GM21717 (cell line): ENCODE results near the gene LINGO3.

Experiments used
- ATAC-seq: cut with Tn5 transposase; IDR thresholded peaks from one replicate; pipeline ENCODE4 v1.9.1; 2021; ENCODE audit warnings: mild to moderate bottlenecking, moderate library complexity; ENCODE audit not compliant: unreplicated experiment

LINGO3 gene

GRCh38 chr19:2340496-2341243 lies 32.7 kb upstream of the LINGO3 start:
- ATAC-seq, result no peak

GRCh38 chr19:2339644-2340310 lies 31.8 kb upstream of the LINGO3 start:
- no peak for ATAC-seq

DNA sequence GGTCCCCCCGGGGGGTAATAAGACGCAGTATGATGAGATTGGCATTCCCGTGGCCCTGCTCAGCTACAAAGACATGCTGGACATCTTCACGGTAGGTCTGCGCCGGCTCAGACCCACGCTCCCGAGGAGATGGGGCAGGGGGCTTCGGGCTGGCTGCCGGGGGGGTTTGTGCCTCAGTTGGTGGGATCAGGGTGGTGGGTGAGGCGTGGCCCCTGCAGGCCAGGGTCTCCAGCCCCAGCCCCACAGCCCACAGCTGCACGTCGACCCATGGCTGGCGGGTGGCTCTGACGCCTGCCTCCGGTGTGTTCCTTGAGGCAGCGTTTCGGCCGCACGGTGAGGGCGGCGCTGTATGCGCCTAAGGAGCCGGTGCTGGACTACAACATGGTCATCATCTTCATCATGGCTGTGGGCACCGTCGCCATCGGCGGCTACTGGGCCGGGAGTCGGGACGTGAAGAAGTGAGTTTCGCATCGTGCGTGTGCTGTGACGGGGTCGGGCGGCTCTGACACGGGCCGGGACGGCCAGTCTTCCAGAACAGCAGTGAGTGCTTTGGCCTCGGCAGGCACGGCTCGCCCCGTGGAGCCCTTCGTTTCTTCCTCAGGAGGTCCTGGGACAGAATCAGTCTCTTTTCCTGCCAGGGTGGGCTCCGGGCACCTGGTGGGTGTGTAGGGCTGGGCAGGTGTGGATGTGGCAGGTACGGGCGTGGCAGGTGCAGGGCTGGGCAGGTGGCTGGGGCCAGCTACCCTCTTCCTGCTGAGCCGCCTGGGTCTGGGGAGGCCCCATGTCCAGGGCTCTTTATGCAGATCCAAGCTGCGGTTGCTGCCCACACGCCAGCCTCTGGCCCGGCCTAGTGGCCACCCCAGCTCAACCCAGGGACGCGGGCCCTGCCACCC lies 31.0 kb upstream of the LINGO3 start:
- ATAC-seq, result no peak

- no peak for ATAC-seq
Observed at GRCh38 chr19:2338055-2338615, 30.2 kb upstream of the LINGO3 start.

DNA sequence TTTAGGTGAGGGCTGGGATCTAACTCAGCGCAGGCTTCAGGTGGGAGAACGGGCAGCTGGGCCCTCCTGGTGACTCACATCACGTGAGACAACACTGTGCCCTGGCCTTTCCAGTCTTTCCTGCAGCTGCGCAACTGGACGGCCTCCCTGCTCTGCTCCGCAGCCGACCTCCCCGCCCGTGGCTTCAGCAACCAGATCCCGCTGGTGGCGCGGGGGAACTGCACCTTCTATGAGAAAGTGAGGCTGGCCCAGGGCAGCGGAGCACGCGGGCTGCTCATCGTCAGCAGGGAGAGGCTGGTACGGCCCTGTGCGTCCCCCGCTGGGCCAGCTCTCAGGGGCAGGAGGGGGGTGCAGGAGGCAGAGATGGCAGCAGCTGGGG lies 29.4 kb upstream of the LINGO3 start:
- no peak for ATAC-seq

GRCh38 chr19:2336528-2337328 lies 28.8 kb upstream of the LINGO3 start:
- ATAC-seq, result no peak

- no peak for ATAC-seq
Observed at GRCh38 chr19:2335848-2336247, 27.9 kb upstream of the LINGO3 start.

- ATAC-seq, result no peak
Observed at GRCh38 chr19:2334986-2335846, 27.3 kb upstream of the LINGO3 start.

DNA sequence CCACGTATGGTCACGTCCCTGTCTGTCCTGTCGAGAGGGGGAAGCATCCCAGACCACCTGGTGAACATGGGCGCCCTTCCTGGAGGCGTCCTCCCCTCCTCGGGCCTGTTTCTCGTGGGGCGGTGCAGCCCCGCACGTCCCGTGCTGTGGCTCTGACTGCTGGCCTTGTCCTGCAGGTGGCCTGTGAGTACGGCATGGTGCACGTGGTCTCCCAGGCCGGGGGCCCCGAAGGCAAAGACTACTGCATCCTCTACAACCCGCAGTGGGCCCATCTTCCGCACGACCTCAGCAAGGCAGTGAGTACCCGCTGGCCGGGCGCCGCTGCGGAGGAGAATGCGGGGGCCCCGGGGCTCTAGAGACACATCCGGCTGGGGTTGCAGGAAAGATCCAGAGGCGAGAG lies 26.5 kb upstream of the LINGO3 start:
- no peak for ATAC-seq

- ATAC-seq, result no peak
Observed at GRCh38 chr19:2333807-2334211, 25.9 kb upstream of the LINGO3 start.

DNA sequence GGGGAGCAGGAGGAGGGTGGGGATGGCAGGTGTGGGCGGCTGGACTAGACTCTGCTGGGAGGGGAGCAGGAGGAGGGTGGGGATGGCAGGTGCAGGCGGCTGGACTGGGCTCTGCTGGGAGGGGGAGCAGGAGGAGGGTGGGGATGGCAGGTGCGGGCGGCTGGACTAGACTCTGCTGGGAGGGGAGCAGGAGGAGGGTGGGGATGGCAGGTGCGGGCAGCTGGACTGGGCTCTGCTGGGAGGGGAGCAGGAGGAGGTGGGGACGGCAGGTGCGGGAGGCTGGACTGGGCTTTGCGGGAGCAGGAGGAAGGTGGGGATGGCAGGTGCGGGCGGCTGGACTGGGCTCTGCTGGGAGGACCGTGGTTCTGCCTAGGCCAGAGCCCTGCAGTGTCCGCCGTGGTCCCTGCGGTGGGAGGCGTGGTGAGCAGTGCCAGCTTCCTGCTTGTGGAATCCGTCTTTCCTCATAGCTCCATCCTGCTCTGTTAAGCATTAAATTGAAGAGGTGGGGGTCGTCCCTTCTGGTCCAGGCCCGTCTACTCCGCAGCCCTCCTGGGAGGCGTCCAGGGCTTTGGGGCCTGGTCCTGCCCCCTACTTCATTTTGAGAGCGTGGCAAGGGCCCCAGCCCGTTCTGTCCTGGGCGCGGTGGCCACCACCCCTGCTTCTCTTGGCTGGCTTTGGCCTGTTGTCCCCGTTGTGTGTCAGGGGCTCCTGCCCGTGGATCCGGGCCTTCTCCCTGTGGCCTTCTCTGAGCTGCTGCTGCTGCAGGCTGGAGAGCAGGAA lies 25.3 kb upstream of the LINGO3 start:
- ATAC-seq, result no peak

- ATAC-seq, result no peak
Observed at GRCh38 chr19:2332341-2333026, 24.5 kb upstream of the LINGO3 start.

GRCh38 chr19:2331601-2332246 lies 23.8 kb upstream of the LINGO3 start:
- no peak for ATAC-seq

DNA sequence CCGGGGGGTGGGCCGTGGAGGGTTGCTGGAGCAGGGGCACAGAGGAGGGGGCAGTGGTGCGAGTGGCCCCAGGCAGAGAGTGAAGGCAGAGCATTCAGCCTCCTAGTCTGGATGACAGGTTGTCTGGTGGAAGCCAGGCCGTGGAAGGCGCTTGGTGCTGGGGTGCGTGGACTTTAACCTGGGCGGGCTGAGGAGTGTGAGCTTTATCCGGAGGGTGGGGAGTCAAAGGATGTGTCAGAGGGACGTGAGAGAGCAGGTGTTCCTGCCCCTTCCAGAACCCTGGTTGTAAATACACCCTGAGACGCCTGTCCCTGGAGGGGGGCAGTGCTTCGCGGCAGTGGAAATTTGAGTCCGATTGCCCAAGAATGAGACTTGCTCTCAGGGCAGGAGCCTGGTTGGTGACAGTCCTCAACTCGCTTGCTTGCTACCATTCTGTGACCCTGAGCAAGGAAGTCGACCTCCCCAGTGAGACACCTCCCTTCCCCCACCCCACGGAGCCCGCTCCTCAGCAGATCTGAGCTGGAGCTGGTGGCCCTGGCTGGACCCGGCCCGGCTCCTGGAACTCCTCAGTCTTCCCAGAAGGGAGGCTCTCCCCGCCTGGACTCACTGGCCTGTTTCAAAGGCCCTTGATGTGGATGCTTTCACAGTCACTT lies 22.8 kb upstream of the LINGO3 start:
- ATAC-seq, result no peak

GRCh38 chr19:2330255-2330631 lies 22.3 kb upstream of the LINGO3 start:
- ATAC-seq, result no peak

GRCh38 chr19:2329501-2329916 lies 21.6 kb upstream of the LINGO3 start:
- ATAC-seq, result no peak

GRCh38 chr19:2329149-2329478 lies 21.2 kb upstream of the LINGO3 start:
- ATAC-seq, result no peak
